GM18951 (cell line): Measurements from ENCODE around the gene MICB.

ENCODE experiments used
- POLR2A ChIP-seq: IDR thresholded peaks from 4 replicates; pipeline ENCODE4 v1.6.1; 2011; ENCODE audit warnings: mild to moderate bottlenecking; ENCODE audit not compliant: insufficient read length, insufficient read depth; ENCODE audit errors: extremely low read depth
- in situ Hi-C: fragments of 300-500 bp; cut with MboI; formaldehyde crosslinking; loops from one replicate; pipeline ENCODE4 v1.12.0; 2022; ENCODE audit warnings: low sequenced_read_pairs, mixed read lengths, inconsistent platforms; ENCODE audit not compliant: unreplicated experiment

MICB gene

DNA sequence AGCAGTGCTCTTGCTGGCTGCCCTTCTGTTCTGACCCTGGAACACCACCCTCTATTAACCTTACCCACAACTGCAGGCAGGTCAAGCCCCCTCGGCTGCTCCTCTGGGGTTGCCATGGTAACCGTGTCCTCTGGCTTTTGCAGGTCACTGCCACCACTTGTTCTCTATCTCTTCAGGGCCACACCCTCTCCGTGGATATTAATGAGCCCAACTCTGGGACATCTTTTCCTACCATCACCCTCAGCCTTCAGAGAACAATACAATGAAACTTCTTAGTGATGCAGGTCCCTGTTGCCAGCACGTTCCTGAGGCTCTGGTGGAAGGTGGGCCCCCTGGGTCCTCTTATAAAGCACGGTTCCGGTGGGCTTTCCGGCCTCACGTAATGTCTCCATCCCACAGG lies 30.8 kb upstream of the MICB start:
- no peak for TF ChIP-seq POLR2A
- in situ Hi-C loops, result no loop called here

DNA sequence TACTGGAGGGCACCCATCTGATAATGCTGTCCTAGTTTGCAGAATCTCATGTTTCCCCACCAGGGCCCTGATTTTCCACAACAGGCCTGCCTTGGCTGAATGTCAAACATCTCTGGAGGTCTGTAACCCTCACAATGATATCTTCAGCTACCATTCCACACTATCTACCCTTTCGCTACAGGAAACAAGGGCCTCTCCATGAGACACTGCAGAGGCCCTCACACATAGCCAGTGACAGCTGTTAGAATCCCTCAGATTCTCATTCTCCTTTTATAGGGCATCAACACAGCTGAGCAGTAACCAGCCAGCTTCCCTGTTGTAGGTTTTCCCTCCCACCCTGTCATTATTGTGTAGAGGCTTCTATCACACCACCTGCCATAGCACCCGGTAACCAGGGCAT lies 29.6 kb upstream of the MICB start:
- TF ChIP-seq POLR2A, result no peak
- in situ Hi-C loops, result no loop called here

GRCh38 chr6:31470801-31471200 lies 27.1 kb upstream of the MICB start:
- in situ Hi-C loops, result no loop called here
- TF ChIP-seq POLR2A, result no peak

GRCh38 chr6:31471711-31472110 lies 26.2 kb upstream of the MICB start:
- no peak for TF ChIP-seq POLR2A
- in situ Hi-C loops, result no loop called here

DNA sequence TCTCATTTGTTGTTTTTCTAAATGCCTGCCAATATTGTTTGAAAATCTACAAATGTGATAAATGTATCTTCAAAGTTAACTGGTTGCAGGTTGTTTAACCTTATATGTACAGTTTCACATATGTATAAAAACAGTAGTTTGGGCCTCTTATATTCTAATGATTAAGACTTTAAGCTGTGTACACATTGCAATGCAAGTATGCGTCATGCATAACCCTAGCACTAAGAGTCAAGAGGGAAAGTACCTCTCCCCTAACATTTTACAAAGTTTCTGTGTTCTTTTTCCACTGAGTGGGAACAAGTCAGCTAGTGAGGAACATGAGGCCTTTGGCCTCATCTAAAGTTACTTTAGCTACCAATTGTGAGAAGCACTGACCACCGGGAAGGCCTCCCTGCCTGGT lies 25.7 kb upstream of the MICB start:
- no peak for TF ChIP-seq POLR2A
- in situ Hi-C loops, result no loop called here

DNA sequence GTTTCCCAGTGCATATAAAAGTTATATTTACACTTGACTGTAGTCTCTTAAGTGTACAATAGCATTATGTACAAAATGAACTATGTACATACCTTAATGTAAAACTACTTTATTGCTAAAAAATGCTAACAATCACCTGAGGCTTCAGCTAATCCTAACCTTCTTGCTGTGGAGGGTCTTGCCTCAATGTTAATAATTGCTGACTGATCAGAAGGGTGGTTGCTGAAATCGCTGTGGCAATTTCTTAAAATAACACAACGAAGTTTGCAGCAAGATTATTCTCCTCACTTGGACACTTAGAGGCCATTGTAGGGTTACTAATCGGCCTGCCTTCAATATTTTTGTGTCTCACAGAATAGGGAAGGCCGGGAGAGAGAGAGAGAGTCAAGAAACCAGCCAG lies 24.7 kb upstream of the MICB start:
- in situ Hi-C loops, result no loop called here
- no peak for TF ChIP-seq POLR2A

DNA sequence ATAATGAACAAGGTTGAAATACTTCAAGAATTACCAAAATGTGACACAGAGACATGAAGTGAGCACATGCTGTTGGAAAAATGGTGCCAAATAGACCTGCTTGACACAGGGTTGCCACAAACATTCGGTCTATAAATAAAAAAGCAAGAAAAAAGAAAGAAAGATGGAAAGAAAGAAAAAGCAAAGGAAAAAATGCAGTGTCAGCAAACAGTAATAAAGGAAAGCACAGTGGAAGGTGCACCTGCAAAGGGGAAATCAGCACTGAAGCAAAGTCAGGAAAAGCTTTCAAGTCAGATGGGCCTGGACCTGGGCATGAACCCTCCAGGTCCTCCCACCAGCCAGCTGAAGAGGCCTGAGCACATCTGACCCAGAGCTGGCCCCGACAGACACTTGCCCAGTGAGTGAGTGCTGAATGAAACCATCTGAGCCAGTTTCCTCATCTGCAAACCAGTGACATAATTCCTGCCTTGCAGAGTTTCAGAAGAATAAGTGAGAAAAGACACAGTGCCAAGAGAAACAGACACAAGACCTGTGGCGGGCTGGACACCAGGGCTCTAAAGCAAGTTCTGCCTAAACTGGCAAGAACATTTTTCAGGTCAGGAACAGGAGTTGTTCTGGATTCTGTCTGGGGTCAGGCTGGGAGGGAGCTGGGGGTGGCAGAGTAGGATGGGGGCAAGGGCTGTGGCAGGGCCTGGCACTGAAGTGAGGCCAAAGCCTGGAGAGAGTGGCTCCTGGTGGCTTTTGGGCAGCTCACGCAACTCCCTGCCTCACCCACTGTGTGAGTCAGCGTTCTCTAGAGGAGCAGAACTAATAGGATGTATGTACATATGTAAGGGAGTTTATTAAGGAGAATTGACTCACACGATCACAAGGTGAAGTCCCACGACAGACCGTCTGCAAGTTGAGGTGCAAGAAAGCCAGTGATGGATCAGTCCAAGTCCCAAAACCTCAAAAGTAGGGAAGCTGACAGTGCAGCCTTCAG lies 23.9 kb upstream of the MICB start:
- in situ Hi-C loops, result no loop called here
- TF ChIP-seq POLR2A, result no peak

DNA sequence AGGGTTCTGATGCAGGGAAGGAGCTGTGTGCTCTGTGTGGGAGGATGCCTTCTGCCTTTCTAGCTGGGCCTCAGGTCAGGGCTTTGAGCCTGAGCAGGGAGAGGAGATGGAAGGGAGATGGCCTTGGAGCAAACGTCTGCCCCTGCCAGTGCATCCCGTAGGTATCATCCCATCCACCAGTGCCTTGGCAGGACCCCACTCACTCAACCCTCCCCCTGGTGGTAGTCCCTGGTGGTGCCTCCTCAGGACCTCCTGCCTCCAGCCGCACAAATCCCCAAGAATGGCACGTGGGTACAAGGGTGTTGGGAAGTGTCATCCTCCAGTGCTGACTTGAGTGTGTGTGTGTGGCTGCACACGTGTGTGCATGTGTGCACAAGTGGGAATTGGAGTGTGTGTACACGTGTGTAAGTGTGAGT lies 23.1 kb upstream of the MICB start:
- no peak for TF ChIP-seq POLR2A
- in situ Hi-C loops, result no loop called here

DNA sequence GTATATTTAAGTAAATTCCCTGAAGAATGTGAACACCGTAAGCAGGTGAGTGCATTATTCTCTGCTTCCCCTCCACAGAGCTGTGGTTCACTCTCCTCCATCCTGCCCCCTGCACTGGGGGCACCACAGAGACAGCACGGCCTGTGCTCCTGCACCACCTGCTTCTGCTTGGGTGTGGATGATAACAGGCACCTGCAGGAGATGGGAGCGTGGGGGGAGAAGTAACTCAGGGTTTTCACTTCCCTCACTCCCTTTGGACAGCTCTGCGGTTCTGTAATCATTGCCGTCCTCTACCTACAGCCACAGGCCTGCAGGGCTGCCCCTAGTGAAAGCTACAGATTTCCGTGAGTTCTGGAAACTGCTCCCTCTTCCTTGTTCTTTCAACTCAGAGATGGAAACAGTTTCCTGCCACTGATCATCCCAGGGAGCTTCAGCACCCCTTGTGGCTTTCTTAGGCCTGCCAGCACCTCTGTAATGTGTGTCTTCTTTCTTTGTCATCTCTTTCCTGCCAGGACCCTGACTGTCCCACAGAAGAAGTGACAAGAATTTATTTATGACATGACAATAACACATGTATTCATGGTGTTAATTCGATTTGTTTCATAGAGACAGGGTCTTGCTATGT lies 21.3 kb upstream of the MICB start:
- TF ChIP-seq POLR2A, result no peak
- in situ Hi-C loops, result no loop called here

DNA sequence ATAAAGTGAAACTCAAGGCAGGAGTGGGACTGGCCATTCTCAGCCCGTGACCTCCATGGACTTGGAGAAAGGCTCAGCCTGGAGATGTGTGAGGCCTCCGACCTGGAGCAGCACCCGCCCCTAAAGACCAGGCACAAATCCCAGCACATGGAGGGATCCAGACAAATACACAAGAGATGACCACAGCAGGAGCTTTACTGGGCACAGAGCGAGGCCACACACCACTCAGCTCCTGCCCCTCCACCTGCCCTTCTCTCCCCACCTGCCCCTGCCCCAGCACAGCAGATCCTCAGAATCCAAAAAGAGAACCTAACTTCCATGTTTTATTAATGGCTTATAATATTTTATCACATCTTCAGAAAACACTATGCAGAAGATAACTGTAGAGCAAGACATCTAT lies 20.4 kb upstream of the MICB start:
- in situ Hi-C loops, result no loop called here
- no peak for TF ChIP-seq POLR2A

GRCh38 chr6:31478186-31478950 lies 19.6 kb upstream of the MICB start:
- TF ChIP-seq POLR2A, result no peak
- in situ Hi-C loops, result no loop called here

GRCh38 chr6:31479151-31479932 lies 18.6 kb upstream of the MICB start:
- in situ Hi-C loops, result no loop called here
- no peak for TF ChIP-seq POLR2A

DNA sequence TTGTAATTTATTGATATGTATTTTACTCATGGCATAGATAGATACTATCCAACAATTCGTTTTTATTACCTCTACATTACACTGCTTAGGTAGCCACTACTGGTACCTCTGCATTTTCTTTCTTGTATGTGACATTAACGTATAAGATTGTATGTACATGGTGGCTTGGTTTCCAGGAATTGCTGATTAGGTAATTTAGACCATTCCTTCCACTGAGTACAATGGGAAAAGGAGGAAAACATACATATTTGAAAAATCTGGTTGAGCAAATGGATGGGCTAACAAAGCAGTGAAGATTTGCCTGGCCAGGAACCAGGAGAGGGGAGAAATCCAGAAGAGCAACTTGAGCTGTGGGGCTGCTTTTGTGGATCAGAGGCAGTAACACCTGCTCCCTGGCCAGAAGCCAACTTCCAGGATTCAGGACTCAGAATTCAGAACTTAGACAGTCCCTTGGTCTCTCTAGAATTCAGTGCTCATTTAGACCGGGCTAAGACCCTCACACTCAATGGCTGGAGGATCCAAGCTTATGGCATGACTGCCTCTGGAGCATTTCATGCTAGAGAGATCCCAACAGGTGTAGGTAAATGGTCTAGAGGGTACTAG lies 17.9 kb upstream of the MICB start:
- in situ Hi-C loops, result no loop called here

GRCh38 chr6:31480574-31480973 lies 17.4 kb upstream of the MICB start:
- in situ Hi-C loops, result no loop called here
- no peak for TF ChIP-seq POLR2A

More for the DNA sequence above, 17.9 kb upstream of the MICB start:
- TF ChIP-seq POLR2A, result no peak
